GM12891 (cell line): ENCODE measurements around the gene STAT3.
"Not testable (repeated sequence)": the region's sequence is repeated elsewhere in the genome, so short reads cannot be mapped to it uniquely, and the experiment has no call there.

Source experiments
- DNase-seq: peaks from one replicate; pipeline ENCODE4 v3.0.0; 2011; ENCODE audit warnings: low spot score; ENCODE audit not compliant: insufficient read length
- FAIRE-seq: peaks from 2 replicates; lab custom pipeline; 2011; peaks lifted over from hg19 to GRCh38; lab: Jason Lieb, UNC
- PAX5 ChIP-seq: IDR thresholded peaks from 2 replicates; pipeline ENCODE4 v1.6.1; 2011; ENCODE audit warnings: low read length, moderate library complexity, mild to moderate bottlenecking; ENCODE audit not compliant: insufficient read depth, severe bottlenecking
- POLR2A ChIP-seq: IDR thresholded peaks from 2 replicates; pipeline ENCODE4 v1.6.1; 2011; ENCODE audit warnings: low read depth, low read length, control low read depth
- POLR2AphosphoS5 ChIP-seq: IDR thresholded peaks from 2 replicates; pipeline ENCODE4 v1.6.1; 2011; ENCODE audit warnings: low read depth, low read length, control low read depth
- POU2F2 ChIP-seq: IDR thresholded peaks from 2 replicates; pipeline ENCODE4 v1.6.1; 2011; ENCODE audit warnings: low read depth, mild to moderate bottlenecking, control low read depth, low read length, moderate library complexity
- SPI1 ChIP-seq: IDR thresholded peaks from 2 replicates; pipeline ENCODE4 v1.6.1; 2011; ENCODE audit warnings: low read depth, low read length, control low read depth
- TAF1 ChIP-seq: IDR thresholded peaks from 2 replicates; pipeline ENCODE4 v1.6.1; 2011; ENCODE audit warnings: low read depth, low read length, control low read depth

Gene STAT3

GRCh38 chr17:42337442-42337841 lies 50.8 kb downstream of the STAT3 start:
- FAIRE-seq: no peak
- DNase-seq: no peak
- TF ChIP-seq SPI1 (peak; percentile 40), POU2F2 (no peak), POLR2AphosphoS5 (no peak), PAX5 (no peak), POLR2A (no peak), TAF1 (no peak)

GRCh38 chr17:42334677-42335076 lies 53.6 kb downstream of the STAT3 start:
- FAIRE-seq: no peak
- TF ChIP-seq PAX5 (no peak), POLR2A (no peak), SPI1 (no peak), POLR2AphosphoS5 (no peak), TAF1 (no peak), POU2F2 (no peak)
- no peak for DNase-seq

- DNase-seq (no peak), FAIRE-seq (no peak)
- TF ChIP-seq SPI1 (no peak), PAX5 (no peak), POU2F2 (no peak), TAF1 (no peak), POLR2AphosphoS5 (no peak)
These were observed 55.2 kb downstream of the STAT3 start for GRCh38 chr17:42333053-42333452.

GRCh38 chr17:42329025-42329976 lies 58.9 kb downstream of the STAT3 start:
- no peak for DNase-seq
- no peak for FAIRE-seq
- TF ChIP-seq POLR2AphosphoS5 (no peak), TAF1 (no peak), POLR2A (no peak), PAX5 (no peak), POU2F2 (no peak), SPI1 (no peak)

GRCh38 chr17:42325026-42325425 lies 63.2 kb downstream of the STAT3 start:
- TF ChIP-seq TAF1 (no peak), POLR2A (no peak), PAX5 (no peak), SPI1 (no peak), POLR2AphosphoS5 (no peak), POU2F2 (no peak)
- no peak for DNase-seq
- FAIRE-seq: no peak

- TF ChIP-seq POLR2A (no peak), SPI1 (no peak), TAF1 (no peak), POU2F2 (no peak), PAX5 (no peak), POLR2AphosphoS5 (no peak)
- no peak for FAIRE-seq
- DNase-seq: no peak
These were observed 64.9 kb downstream of the STAT3 start for GRCh38 chr17:42323268-42323773.

GRCh38 chr17:42322382-42323267 lies 65.6 kb downstream of the STAT3 start:
- peak; percentile 72 for DNase-seq
- peak; percentile 95 for FAIRE-seq
- TF ChIP-seq POLR2A (no peak), POLR2AphosphoS5 (0 out of 2 replicates have a peak, but pooled peaks have one; percentile 33), PAX5 (no peak), TAF1 (no peak), POU2F2 (peak; percentile 52; the same call in 1 of the 2 replicates)

GRCh38 chr17:42321555-42321954 lies 66.7 kb downstream of the STAT3 start:
- FAIRE-seq (no peak), DNase-seq (no peak)
- no peak for TF ChIP-seq SPI1
- TF ChIP-seq PAX5: no peak
- TF ChIP-seq TAF1: no peak
- TF ChIP-seq POLR2AphosphoS5: no peak
- TF ChIP-seq POLR2A: no peak
- no peak for TF ChIP-seq POU2F2

GRCh38 chr17:42317967-42318366 lies 70.3 kb downstream of the STAT3 start:
- not testable (repeated sequence) for FAIRE-seq, DNase-seq

- no peak for FAIRE-seq
- no peak for DNase-seq
- no peak for TF ChIP-seq TAF1
- TF ChIP-seq POLR2AphosphoS5: no peak
- TF ChIP-seq SPI1: no peak
- no peak for TF ChIP-seq POU2F2
- no peak for TF ChIP-seq POLR2A
- no peak for TF ChIP-seq PAX5
These were observed 70.9 kb downstream of the STAT3 start for GRCh38 chr17:42317266-42317845.

- TF ChIP-seq POU2F2 (no peak), PAX5 (no peak), SPI1 (no peak), TAF1 (no peak)
- DNase-seq (no peak), FAIRE-seq (no peak)
These were observed 71.5 kb downstream of the STAT3 start for GRCh38 chr17:42316755-42317154.
